Activated naive CD8-positive, alpha-beta T cell treated with anti-CD3 and anti-CD28 coated beads, Interleukin-2, amount 10 ng/mL, durations not matched to agents 7 days and 5 days (primary cell): ENCODE measurements around the gene ABLIM3. TPM values are rescaled to one million over a fixed set of nuclear protein-coding genes. Genes with fewer than 3 reads are reported as not detected.

Experiments used
- ATAC-seq: fragments of 150-1000 bp; cut with Tn5 transposase; one replicate; pipeline ENCODE4 v1.10.0; 2021; ENCODE audit warnings: low read depth, moderate library complexity
- POLR2A ChIA-PET: fragments of 350-600 bp; sonication (Branson Sonifier 250); formaldehyde crosslinking; loops from one replicate; lab custom pipeline; 2021; ENCODE audit warnings: antibody characterized with exemption; lab: Charles Lee
- DNase-seq: peaks from one replicate; pipeline ENCODE4 v3.0.0; 2021
- H3K27ac Mint-ChIP-seq: one replicate; pipeline ENCODE4 v1.8.0; 2022; ENCODE audit warnings: mild to moderate bottlenecking, mixed read lengths
- H3K27me3 Mint-ChIP-seq: one replicate; pipeline ENCODE4 v1.8.0; 2022; ENCODE audit warnings: mild to moderate bottlenecking, moderate library complexity, mixed read lengths
- H3K36me3 Mint-ChIP-seq: one replicate; pipeline ENCODE4 v1.8.0; 2021; ENCODE audit warnings: mild to moderate bottlenecking, mixed read lengths
- H3K4me1 Mint-ChIP-seq: one replicate; pipeline ENCODE4 v1.8.0; 2021; ENCODE audit warnings: mixed read lengths
- H3K4me3 Mint-ChIP-seq: one replicate; pipeline ENCODE4 v1.8.0; 2022; ENCODE audit warnings: mild to moderate bottlenecking, moderate library complexity, mixed read lengths
- H3K9me3 Mint-ChIP-seq: one replicate; pipeline ENCODE4 v1.8.0; 2021; ENCODE audit warnings: mixed read lengths
- total RNA-seq, 2 experiments: library from RNA; stranded (reverse); gene quantifications; one replicate each; pipeline ENCODE4 v1.2.3, GENCODE V29; 2021

Gene ABLIM3
- total RNA-seq, 2 experiments from 2014 or later, result not detected

DNA sequence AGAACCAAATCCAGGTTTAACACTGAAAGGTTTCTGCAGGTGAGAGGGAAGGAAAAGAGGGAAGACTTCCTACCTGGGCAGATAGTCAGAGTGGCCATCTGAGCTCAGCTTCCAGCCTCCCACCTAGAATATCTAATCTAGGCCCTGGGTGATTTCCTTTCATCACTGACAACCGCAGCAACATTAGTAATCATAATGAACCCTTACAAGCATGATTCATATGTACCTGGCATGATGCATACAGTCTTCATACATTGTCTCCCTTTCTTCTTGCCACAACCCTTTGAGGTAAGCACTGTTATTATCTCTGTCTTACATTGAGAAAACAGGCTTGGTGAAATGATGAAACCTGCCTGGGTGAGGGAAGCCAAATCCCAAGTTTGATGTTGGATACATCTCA, 143.9 kb downstream of the ABLIM3 start:
- ATAC-seq, result no peak
- POLR2A ChIA-PET, result no interaction called here
- no peak for DNase-seq

DNA sequence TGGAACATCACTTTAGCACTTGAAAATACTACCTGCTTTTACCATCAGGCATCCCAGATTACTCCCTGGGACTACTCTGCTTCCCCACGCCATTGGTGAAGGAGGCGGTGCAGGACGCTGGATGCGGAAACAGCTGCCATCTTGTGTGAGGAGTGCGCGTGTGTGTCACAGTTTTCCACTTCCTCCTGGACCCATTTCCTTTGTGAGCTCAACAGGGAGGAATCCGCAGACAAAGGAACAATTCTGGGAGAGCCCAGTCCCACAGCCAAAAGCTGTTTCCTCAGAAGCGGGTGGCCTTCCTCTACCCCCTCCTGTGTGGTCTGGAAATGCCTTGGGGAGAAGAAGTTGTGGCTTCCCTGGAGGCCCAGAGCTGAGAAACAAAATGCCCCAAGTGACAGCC, 147.1 kb downstream of the ABLIM3 start:
- H3K9me3 Mint-ChIP-seq, result no peaks in the 10 kb centered on the region
- POLR2A ChIA-PET, result no interaction called here
- no peak overlapping the region for H3K4me3 Mint-ChIP-seq
- no peak overlapping the region for H3K27ac Mint-ChIP-seq
- peaks cover 2% of the 10 kb centered on the region for H3K4me1 Mint-ChIP-seq
- H3K36me3 Mint-ChIP-seq, result no peaks in the 10 kb centered on the region
- H3K27me3 Mint-ChIP-seq, result peaks cover 2% of the 10 kb centered on the region
- ATAC-seq (no peak), DNase-seq (no peak)

More for the DNA sequence above, 143.9 kb downstream of the ABLIM3 start:
- H3K4me3 Mint-ChIP-seq, result no peak overlapping the region
- no peaks in the 10 kb centered on the region for H3K9me3 Mint-ChIP-seq
- no peak overlapping the region for H3K27ac Mint-ChIP-seq
- no peaks in the 10 kb centered on the region for H3K36me3 Mint-ChIP-seq
- H3K27me3 Mint-ChIP-seq, result peaks cover 7% of the 10 kb centered on the region
- H3K4me1 Mint-ChIP-seq, result peaks cover 2% of the 10 kb centered on the region

DNA sequence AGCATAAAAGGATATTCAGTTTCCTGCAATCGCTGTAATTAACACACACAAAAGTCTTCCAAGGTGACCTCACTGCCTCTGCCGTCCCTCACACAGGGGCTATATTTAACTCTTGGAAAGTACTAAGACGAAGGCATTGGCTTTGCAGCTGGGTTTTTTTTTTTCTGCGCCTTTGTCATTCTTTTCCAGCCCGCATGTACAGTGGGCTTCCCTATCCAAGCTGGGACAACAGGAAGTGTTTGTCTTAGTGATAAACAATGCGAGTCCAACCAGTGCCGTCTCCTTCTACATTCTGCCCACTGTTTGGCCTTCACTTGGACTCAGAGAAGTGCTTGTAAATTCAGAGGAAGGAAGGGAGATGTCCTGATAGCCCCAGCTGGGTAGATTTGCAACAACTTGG, 148.0 kb downstream of the ABLIM3 start:
- H3K9me3 Mint-ChIP-seq, result no peaks in the 10 kb centered on the region
- H3K4me3 Mint-ChIP-seq, result no peak overlapping the region
- POLR2A ChIA-PET, result no interaction called here
- H3K27me3 Mint-ChIP-seq, result no peaks in the 10 kb centered on the region
- ATAC-seq (no peak), DNase-seq (no peak)
- H3K27ac Mint-ChIP-seq, result no peak overlapping the region
- peaks cover 2% of the 10 kb centered on the region for H3K4me1 Mint-ChIP-seq
- H3K36me3 Mint-ChIP-seq, result no peaks in the 10 kb centered on the region

DNA sequence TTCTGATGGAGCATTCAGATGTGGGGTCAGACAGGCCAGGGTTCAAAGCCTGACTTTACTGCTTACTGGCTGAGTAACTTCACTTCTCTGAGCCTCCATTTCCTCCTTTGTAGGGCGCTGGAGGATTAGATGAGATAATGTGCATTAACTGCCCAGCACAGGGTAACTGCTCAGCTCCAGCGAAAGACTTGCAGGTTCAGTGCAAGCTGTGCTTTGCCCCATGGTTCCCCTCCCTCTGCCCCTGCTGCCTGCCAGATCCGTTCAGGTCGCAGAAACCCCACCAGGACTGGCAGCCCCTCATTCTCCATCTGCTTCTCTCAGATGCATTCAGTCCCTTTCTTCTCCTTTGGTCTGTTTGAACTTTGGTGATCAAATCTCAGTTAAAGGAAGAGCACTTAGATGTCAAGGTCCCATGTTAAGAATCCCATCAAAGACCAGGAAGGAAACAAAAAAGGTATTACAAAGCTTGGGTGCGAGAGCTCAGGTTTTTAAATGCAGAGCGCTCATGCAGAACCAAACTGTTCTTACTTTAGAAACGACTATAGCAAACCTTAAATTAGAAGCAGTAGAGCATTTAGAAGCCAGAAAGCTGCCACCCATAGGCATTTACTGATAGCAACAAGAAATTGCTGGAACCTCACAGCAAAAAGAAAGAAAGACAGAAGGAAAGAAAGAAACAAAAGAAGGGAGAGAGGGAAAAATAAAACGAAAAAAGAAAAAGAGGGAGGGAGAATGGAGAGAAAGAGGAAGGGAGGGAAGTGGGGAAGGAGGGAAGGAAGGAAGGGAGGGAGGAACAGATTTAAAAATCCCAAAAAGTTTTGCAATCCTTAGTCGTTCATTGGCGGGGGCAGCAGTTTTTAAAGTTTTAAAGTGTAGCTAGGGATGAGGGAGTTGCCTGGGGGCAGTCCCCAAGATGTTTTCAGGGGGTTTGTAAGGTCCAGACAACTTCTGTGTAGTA, 153.9 kb downstream of the ABLIM3 start:
- no peaks in the 10 kb centered on the region for H3K9me3 Mint-ChIP-seq
- POLR2A ChIA-PET, result interaction anchor here (0.6 kb wide), 1 partner anchor 447 kb away, joined by 4 read pairs; no protein-coding TSS in a partner anchor
- no peaks in the 10 kb centered on the region for H3K36me3 Mint-ChIP-seq
- H3K27ac Mint-ChIP-seq, result no peak overlapping the region
- no peak for ATAC-seq
- peaks cover 6% of the 10 kb centered on the region for H3K27me3 Mint-ChIP-seq
- DNase-seq, result no peak
- peaks cover 4% of the 10 kb centered on the region for H3K4me1 Mint-ChIP-seq
- H3K4me3 Mint-ChIP-seq, result no peak overlapping the region

DNA sequence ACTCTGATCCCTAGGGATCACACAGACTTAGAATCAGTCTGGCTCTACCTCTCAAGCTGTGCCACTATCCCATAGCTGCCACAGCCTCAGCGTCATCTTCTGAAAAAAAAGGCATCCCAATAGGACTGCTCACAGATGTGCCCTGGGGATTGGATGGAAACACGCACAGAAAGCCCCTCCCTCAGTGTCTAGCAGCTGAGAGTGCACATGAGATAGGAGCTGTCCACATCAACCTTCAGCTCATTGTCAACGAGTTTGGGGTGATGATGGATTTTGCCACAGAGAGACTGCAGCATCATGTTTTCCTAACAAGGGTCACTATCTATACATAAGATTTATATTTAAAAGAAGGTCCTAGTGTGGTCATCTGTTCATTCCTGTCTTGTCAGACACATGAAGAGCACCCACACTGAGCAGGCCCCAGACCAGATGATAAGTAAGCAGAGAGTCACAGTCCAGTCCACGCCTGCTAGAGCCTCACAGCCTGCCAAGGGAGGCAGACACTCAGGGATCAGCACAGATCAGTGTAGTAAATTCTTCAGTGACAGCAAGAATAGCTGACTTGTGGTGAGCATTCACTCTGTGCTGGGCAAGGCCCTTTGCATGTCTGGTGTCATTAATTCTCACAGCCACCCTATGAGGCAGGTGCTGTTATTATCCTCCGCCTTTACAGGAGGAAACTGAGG, 156.2 kb downstream of the ABLIM3 start:
- no peak overlapping the region for H3K27ac Mint-ChIP-seq
- H3K4me3 Mint-ChIP-seq, result no peak overlapping the region
- H3K9me3 Mint-ChIP-seq, result no peaks in the 10 kb centered on the region
- POLR2A ChIA-PET, result no interaction called here
- DNase-seq (no peak), ATAC-seq (no peak)
- H3K36me3 Mint-ChIP-seq, result no peaks in the 10 kb centered on the region
- H3K27me3 Mint-ChIP-seq, result peaks cover 6% of the 10 kb centered on the region
- peaks cover 4% of the 10 kb centered on the region for H3K4me1 Mint-ChIP-seq

DNA sequence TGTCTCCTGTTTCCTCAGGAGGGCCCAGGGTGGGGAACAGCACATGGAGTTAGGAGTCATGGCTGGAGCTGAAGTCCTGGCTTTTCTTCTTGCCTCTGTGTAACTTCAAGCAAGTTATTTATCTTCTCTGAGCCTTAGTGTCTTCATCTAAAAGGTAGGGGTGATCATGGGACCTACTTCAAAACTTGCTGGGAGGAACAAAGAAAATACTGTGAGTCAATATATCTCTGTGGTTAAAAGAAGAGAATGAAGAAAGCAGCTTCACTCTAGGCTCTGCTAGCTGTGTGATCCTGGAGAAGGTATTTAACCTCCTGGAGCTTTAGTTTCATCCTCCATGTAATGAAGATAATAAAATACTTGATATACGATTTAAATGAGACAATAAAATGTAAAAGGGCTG, 156.9 kb downstream of the ABLIM3 start:
- no peak for DNase-seq
- no peak overlapping the region for H3K4me3 Mint-ChIP-seq

DNA sequence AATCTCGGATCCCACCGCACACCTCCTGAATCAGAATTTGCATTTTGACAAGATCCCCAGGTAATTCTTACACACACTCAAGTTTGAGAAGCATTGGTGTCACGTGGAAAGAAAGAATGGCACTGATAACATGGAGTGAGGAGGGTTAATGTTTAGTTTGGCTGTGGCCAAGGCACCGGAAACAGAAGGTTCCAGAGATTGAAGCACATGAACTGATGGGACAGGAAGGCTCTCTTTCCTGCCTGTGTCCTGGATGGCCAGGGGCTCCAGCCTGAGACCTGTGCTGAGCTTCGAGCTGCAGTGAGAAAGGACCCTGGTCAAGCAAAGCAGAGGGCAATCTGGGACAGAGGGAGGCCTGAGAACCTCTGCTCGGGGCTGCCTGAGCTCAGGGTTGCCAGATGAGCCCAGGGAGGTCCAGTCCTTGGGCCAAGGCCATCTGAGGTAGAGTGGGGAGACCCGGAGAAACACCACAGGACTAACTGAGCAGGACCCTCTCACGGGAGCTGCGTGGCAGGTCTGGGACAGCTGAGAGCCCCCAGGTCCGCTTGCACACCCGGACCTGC, 157.6 kb downstream of the ABLIM3 start:
- H3K27ac Mint-ChIP-seq, result no peak overlapping the region
- POLR2A ChIA-PET, result interaction anchor here (0.6 kb wide), 1 partner anchor 42 kb away, joined by 3 read pairs; no protein-coding TSS in a partner anchor
- DNase-seq (no peak), ATAC-seq (no peak)
- H3K9me3 Mint-ChIP-seq, result no peaks in the 10 kb centered on the region
- H3K27me3 Mint-ChIP-seq, result peaks cover 6% of the 10 kb centered on the region
- H3K36me3 Mint-ChIP-seq, result no peaks in the 10 kb centered on the region
- no peak overlapping the region for H3K4me3 Mint-ChIP-seq
- peaks cover 4% of the 10 kb centered on the region for H3K4me1 Mint-ChIP-seq

More for the DNA sequence above, 156.9 kb downstream of the ABLIM3 start:
- no peak overlapping the region for H3K27ac Mint-ChIP-seq
- POLR2A ChIA-PET, result no interaction called here
- no peak for ATAC-seq
- no peaks in the 10 kb centered on the region for H3K36me3 Mint-ChIP-seq
- H3K27me3 Mint-ChIP-seq, result peaks cover 6% of the 10 kb centered on the region
- H3K9me3 Mint-ChIP-seq, result no peaks in the 10 kb centered on the region
- peaks cover 4% of the 10 kb centered on the region for H3K4me1 Mint-ChIP-seq

DNA sequence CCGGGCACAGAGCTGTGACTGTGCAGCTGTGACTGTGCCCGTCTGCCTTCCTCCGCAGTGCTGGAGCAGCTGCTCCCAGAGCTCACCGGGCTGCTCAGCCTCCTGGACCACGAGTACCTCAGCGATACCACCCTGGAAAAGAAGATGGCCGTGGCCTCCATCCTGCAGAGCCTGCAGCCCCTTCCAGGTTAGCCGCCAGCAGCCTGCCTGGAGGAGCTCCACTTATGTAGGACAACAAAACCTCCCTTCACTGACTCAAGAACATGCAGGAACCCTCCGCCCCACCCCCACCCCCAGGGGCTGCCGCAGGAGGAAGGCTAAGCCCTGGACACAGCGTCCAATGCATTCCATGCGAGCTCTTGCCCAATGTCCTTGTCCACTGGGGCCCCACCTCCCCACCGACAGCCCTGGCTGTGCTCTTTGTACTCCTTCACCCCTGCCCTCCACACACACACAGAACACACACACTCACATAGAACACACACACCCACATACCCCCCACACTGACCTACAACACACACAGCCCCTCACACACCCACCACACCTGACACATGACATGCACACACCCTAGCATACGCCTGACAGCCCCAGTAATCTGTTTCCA, 158.3 kb downstream of the ABLIM3 start:
- Mint-ChIP-seq H3K36me3 (no peaks in the 10 kb centered on the region), H3K4me1 (peaks cover 4% of the 10 kb centered on the region), H3K4me3 (no peak overlapping the region), H3K9me3 (no peaks in the 10 kb centered on the region), H3K27ac (no peak overlapping the region), H3K27me3 (peaks cover 6% of the 10 kb centered on the region)
- POLR2A ChIA-PET, result interaction anchor here (0.6 kb wide), 1 partner anchor 42 kb away, joined by 3 read pairs; no protein-coding TSS in a partner anchor
- no peak for ATAC-seq
- no peak for DNase-seq

DNA sequence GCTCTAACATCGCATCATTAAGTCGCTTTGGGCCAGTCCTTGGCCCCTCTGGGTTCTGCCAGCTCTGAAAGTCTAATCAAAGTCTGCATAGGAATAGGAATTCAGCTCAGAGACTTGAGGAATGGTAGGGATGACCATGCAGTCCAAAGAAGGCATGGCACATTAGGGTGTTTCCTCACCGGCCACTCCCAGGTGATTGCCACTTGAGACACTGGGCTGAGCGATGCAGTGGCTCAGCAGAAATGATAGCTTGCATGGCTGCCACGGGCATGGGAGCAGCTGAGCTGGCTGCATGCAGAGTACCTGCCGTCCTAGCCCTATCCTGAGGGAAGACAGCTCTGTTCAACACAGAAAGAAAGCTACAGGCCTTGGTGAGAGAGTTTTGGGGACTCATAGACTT, 159.1 kb downstream of the ABLIM3 start:
- ATAC-seq (no peak), DNase-seq (no peak)
- no peaks in the 10 kb centered on the region for H3K9me3 Mint-ChIP-seq
- no peak overlapping the region for H3K4me3 Mint-ChIP-seq
- H3K27me3 Mint-ChIP-seq, result peaks cover under 1% of the 10 kb centered on the region
- no peak overlapping the region for H3K27ac Mint-ChIP-seq
- no peaks in the 10 kb centered on the region for H3K36me3 Mint-ChIP-seq
- POLR2A ChIA-PET, result no interaction called here
- H3K4me1 Mint-ChIP-seq, result no peaks in the 10 kb centered on the region

DNA sequence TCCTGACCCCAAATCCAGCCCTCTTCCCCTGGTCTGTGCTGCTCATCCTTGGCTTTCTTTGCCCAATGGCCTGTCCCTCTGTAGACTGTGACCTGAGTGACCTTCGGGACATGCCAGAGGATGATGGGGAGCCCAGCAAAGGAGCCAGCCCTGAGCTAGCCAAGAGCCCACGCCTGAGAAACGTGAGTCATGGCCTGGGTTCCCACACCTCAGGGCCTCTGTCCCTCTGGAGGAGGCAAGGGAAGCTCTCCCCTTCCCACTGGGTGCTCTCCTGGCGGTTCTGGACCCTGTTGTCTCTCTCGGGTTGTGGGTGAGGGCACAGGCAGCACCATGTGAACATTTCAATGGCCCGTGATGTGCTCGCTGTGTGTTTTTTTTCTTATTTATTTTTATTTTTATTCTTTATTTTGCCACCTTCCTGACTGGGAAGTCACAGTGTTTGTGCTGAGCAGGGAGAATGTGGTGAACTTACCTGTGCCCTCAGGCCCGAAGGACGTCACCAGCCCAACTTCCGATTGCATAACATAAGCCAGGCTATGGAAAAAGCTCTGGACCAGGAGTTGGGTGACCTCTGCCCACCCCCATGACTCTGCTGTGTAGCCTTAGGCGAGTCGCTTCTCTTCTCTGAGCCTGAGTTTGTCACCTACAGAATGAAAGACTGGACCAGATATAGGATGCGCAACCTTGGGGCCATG, 159.9 kb downstream of the ABLIM3 start:
- POLR2A ChIA-PET, result no interaction called here
- no peak overlapping the region for H3K27ac Mint-ChIP-seq
- DNase-seq, result no peak
- H3K27me3 Mint-ChIP-seq, result no peaks in the 10 kb centered on the region
- H3K4me3 Mint-ChIP-seq, result no peak overlapping the region
- no peaks in the 10 kb centered on the region for H3K4me1 Mint-ChIP-seq
- no peaks in the 10 kb centered on the region for H3K9me3 Mint-ChIP-seq
- no peaks in the 10 kb centered on the region for H3K36me3 Mint-ChIP-seq
- no peak for ATAC-seq

DNA sequence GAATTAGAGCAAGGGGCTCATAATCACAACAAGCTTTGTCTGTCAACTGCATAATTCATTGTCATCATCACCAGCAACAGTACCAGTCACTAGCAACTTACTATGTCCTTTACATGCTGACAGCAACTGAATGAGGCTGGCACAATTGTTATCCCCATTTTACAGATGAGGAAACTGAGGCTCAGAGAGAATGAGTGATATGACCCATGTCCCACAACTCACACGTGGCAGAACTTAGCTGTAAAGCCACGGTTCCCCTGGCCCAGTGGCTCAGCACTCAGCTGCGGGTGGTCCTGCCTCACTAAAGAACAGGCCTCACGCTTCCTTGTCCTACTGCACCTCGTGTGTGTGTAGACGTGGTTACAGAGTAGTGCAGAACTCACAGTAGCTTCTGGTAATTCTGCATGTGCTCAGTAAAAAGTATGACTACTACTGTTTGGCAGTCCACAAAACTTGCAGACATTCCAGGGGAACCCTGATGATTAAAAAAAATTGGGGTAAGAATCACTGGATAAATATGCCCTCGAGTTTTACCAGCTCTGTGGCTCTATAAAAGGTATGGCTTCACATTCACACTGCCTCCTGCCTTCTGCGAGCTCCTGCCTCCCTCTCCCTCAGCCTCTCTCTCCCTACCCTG, 160.6 kb downstream of the ABLIM3 start:
- POLR2A ChIA-PET, result no interaction called here
- Mint-ChIP-seq H3K4me3 (no peak overlapping the region), H3K36me3 (no peaks in the 10 kb centered on the region), H3K27ac (no peak overlapping the region), H3K4me1 (no peaks in the 10 kb centered on the region), H3K9me3 (no peaks in the 10 kb centered on the region), H3K27me3 (no peaks in the 10 kb centered on the region)
- ATAC-seq (no peak), DNase-seq (no peak)

DNA sequence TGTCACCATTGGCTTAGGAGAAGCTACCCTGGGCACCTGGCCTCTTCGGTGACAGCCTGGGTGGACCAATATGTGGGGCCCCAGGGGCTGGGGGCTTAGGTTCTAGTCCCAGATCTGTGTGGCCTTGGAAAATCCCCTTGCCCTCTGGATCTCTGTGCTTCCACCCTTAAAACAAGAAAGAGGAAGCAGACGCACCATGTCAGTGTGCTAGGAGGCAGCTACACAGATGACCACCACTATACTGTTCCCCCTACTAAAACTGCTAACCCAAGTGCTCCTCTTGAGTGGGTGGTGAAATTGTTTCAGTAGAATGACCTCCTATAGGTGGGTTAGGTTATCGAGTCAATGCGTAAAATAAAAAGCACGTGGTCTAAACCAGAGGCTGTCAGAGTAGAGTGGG, 161.3 kb downstream of the ABLIM3 start:
- ATAC-seq (no peak), DNase-seq (no peak)
- no peak overlapping the region for H3K27ac Mint-ChIP-seq
- H3K4me1 Mint-ChIP-seq, result no peaks in the 10 kb centered on the region
- H3K27me3 Mint-ChIP-seq, result no peaks in the 10 kb centered on the region
- POLR2A ChIA-PET, result no interaction called here
- H3K4me3 Mint-ChIP-seq, result no peak overlapping the region
- no peaks in the 10 kb centered on the region for H3K9me3 Mint-ChIP-seq
- no peaks in the 10 kb centered on the region for H3K36me3 Mint-ChIP-seq
